ENCODE measurements around the gene PTPRE.

The PTPRE gene

GRCh38 chr10:128005858-128006257, 99.0 kb downstream of the PTPRE start:
- DNase-seq, result no peak

- DNase-seq, result no peak
These were observed 100.2 kb downstream of the PTPRE start for GRCh38 chr10:128007056-128007455.

- no peak for DNase-seq
These were observed 101.1 kb downstream of the PTPRE start for GRCh38 chr10:128007971-128008370.

GRCh38 chr10:128008521-128009250, 101.8 kb downstream of the PTPRE start:
- DNase-seq, result no peak

- no peak for DNase-seq
These were observed 102.6 kb downstream of the PTPRE start for GRCh38 chr10:128009372-128010126.

GRCh38 chr10:128011059-128011979, 104.4 kb downstream of the PTPRE start:
- DNase-seq, result peak; percentile 88

- DNase-seq, result peak; percentile 41
These were observed 106.7 kb downstream of the PTPRE start for GRCh38 chr10:128013626-128014025.

GRCh38 chr10:128014236-128014635, 107.3 kb downstream of the PTPRE start:
- no peak for DNase-seq

GRCh38 chr10:128016423-128017060, 109.6 kb downstream of the PTPRE start:
- no peak for DNase-seq

GRCh38 chr10:128017822-128018221, 110.9 kb downstream of the PTPRE start:
- DNase-seq, result no peak

- DNase-seq, result peak; percentile 52
These were observed 111.3 kb downstream of the PTPRE start for GRCh38 chr10:128018236-128018635.

- DNase-seq, result peak; percentile 23
These were observed 111.8 kb downstream of the PTPRE start for GRCh38 chr10:128018691-128019090.

GRCh38 chr10:128022261-128023196, 115.6 kb downstream of the PTPRE start:
- no peak for DNase-seq

- DNase-seq, result no peak
These were observed 117.5 kb downstream of the PTPRE start for GRCh38 chr10:128024426-128024825.

- no peak for DNase-seq
These were observed 118.5 kb downstream of the PTPRE start for GRCh38 chr10:128025437-128025836.

GRCh38 chr10:128025951-128026350, 119.0 kb downstream of the PTPRE start:
- DNase-seq, result no peak

- peak; percentile 13 for DNase-seq
These were observed 119.9 kb downstream of the PTPRE start for GRCh38 chr10:128026615-128027300.

- DNase-seq, result no peak
These were observed 120.4 kb downstream of the PTPRE start for GRCh38 chr10:128027306-128027705.

- DNase-seq, result no peak
These were observed 121.1 kb downstream of the PTPRE start for GRCh38 chr10:128027822-128028507.

Measured in activated CD4-positive, alpha-beta T cell treated with anti-CD3 and anti-CD28 coated beads, Interleukin-10, Interleukin-2, amounts not matched to agents 100 ng/mL and 50 ng/mL, durations not matched to agents 16 hours and 8 hours (primary cell).